Measurements from ENCODE around the gene CPED1.

The CPED1 gene

GRCh38 chr7:120988591-120989256 lies at the start of gene CPED1:
CPED1 (plus strand) TSS chr7:120988711; CDS start chr7:120989622, 911 bp downstream.
- in situ Hi-C loops (cut with HindIII; ENCODE audit: low pct_ligation_motif_present, low pct_unique_long_range_greater_than_20kb, low sequenced_read_pairs): loop anchor here (25.0 kb wide), 1 partner anchor 99 kb away; no protein-coding TSS in a partner anchor
- peak; percentile 81 for DNase-seq

DNA sequence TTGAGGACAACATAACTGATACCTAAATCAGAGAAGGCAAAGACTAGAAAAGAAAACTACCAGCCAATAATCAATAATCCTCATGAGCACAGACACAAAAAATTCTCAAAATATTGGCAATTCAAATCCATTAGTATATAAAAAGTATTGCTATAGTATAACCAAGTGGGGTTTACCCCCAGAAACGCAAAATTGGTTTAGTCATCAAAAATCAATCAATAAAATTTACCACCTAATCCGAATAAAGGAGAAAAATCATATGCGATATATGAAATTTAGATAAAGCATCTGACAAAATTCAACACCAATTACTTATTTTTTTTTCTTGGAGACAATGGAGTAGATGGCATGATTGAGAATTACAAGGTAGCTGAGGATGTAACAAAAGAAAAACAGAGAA lies 49.2 kb upstream of the CPED1 start:
- in situ Hi-C loops (cut with HindIII; ENCODE audit: low pct_ligation_motif_present, low pct_unique_long_range_greater_than_20kb, low sequenced_read_pairs): no loop called here
- no peak for DNase-seq

DNA sequence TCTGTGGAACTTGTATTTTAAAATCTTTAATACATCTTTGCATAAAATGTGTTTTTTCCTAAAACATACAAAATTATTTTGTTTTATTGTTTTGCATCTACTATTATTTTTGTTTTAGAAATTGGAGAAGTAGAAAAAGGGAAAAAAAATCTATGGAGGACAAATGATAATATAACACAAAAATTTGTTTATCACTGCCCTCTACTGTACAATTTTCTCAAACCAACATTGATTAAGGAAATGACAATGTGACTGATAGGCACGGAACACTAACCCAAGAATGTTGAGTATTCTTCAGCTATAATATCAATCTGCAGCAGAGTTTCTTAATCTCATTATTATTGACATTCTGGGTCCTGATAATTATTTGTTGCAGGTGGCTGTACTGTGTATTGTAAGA lies 47.4 kb upstream of the CPED1 start:
- in situ Hi-C loops (cut with HindIII; ENCODE audit: low pct_ligation_motif_present, low pct_unique_long_range_greater_than_20kb, low sequenced_read_pairs): no loop called here
- DNase-seq: peak; percentile 64

GRCh38 chr7:120941856-120942255 lies 46.7 kb upstream of the CPED1 start:
- DNase-seq: no peak
- in situ Hi-C loops (cut with HindIII; ENCODE audit: low pct_ligation_motif_present, low pct_unique_long_range_greater_than_20kb, low sequenced_read_pairs): no loop called here

DNA sequence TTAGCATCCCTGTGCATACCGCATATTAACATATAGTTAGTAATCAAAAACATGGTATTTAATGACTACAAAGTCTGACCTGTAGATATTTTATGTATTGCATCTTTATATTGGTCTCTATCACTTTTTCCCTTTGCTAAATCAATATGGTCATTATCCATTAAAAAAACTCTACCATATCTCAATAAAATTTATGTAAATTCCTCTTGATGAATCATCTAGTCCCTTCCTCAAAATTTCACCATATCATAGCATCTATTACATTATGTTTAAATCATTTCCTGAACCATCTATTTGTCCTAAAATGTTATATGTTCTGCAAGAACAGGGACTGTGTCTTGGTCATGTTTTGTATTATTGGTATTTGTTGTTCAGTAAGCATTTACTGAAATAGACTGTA lies 45.6 kb upstream of the CPED1 start:
- in situ Hi-C loops (cut with HindIII; ENCODE audit: low pct_ligation_motif_present, low pct_unique_long_range_greater_than_20kb, low sequenced_read_pairs): no loop called here
- DNase-seq: no peak

DNA sequence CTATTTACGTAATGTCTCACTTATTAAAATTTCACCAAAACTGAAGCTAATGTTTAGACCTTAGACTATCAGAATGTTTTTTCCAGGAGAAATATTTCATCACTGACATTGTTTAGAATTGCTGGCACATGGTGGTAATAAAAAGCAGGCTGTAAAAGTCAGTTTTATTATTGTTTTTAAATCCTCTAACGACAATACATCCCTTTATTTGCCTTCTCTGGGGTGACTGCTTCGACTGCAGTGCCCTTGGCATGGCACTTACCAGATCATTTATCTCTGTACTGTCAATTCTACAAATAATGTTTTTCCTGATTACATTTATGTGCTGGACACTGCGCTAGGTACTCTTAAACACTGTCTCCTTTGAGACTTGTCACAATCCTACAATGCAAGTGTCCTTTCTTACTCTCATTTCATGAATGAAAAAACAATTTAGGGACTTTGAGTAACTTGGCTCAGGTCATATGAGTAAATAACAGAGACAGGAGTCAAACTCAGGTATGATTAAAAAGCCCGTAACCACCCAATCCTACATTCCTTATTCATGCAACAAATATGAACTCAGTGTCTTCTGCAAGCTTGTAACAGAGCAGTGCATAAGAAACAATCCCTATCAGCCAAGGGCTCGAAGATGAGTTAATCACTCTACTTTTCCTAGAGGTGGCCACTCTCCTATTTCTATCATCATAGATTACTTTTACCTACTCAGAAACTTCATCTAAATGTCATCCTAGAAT lies 43.5 kb upstream of the CPED1 start:
- DNase-seq: no peak
- in situ Hi-C loops (cut with HindIII; ENCODE audit: low pct_ligation_motif_present, low pct_unique_long_range_greater_than_20kb, low sequenced_read_pairs): no loop called here

GRCh38 chr7:120947980-120948379 lies 40.5 kb upstream of the CPED1 start:
- in situ Hi-C loops (cut with HindIII; ENCODE audit: low pct_ligation_motif_present, low pct_unique_long_range_greater_than_20kb, low sequenced_read_pairs): no loop called here
- DNase-seq: no peak

- in situ Hi-C loops (cut with HindIII; ENCODE audit: low pct_ligation_motif_present, low pct_unique_long_range_greater_than_20kb, low sequenced_read_pairs): no loop called here
- DNase-seq: peak; percentile 53
Measured at GRCh38 chr7:120949393-120949911, 39.1 kb upstream of the CPED1 start.

GRCh38 chr7:120949998-120950538 lies 38.4 kb upstream of the CPED1 start:
- DNase-seq: peak; percentile 30
- in situ Hi-C loops (cut with HindIII; ENCODE audit: low pct_ligation_motif_present, low pct_unique_long_range_greater_than_20kb, low sequenced_read_pairs): no loop called here

- DNase-seq: peak; percentile 100
- in situ Hi-C loops (cut with HindIII; ENCODE audit: low pct_ligation_motif_present, low pct_unique_long_range_greater_than_20kb, low sequenced_read_pairs): no loop called here
Measured at GRCh38 chr7:120950539-120951308, 37.8 kb upstream of the CPED1 start, which contains the start of gene ING3. ING3 (plus strand) TSS chr7:120950777; CDS start chr7:120950897, 120 bp downstream.

- in situ Hi-C loops (cut with HindIII; ENCODE audit: low pct_ligation_motif_present, low pct_unique_long_range_greater_than_20kb, low sequenced_read_pairs): no loop called here
Measured at GRCh38 chr7:120951309-120951699, 37.2 kb upstream of the CPED1 start.

DNA sequence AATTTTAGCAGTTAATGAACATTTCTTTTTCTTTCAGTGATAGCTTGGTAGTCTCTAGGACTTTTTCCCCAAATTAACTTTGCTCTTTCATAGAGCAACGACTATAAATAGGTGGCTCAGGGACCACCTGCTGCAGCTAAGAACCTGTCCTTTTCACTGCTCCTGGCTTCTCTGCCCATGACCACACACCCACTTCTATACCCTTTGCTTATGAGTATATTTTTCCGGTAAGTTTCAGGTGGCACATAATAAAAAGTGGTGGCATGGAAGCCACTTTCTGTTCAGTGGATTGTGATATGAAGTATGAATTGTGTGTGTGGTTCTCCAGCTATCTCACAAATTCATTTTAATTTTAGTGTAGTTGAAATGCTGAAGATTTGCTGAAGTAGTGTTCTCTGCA lies 36.7 kb upstream of the CPED1 start:
- peak; percentile 19 for DNase-seq
- in situ Hi-C loops (cut with HindIII; ENCODE audit: low pct_ligation_motif_present, low pct_unique_long_range_greater_than_20kb, low sequenced_read_pairs): no loop called here

More at GRCh38 chr7:120951309-120951699, 37.2 kb upstream of the CPED1 start:
- no peak for DNase-seq

DNA sequence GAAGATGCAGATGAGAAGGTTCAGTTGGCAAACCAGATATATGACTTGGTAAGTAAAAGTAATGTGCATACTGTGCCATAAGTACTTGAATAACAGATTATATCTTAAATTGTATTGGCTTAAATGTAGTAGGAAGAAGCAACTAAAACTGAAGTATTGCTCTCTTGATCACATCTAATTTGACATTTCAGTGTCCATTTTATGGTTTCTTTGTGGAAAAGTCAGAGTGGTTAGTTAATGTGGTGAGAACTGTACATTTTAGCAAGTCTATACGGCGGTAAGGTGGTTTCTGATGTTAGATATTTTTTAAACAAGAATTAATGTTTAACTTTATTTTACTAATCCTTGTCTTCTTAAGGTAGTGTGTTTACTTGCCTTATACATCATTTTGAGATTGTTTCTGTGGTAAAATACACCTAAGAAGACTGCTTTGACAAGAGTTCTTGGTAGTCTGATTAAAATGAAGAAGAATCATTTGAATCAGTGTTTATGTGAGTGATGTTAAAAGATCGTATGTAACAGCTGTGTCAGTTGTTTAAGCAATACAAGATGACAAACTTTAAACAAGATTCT lies 32.8 kb upstream of the CPED1 start:
- DNase-seq: no peak
- in situ Hi-C loops (cut with HindIII; ENCODE audit: low pct_ligation_motif_present, low pct_unique_long_range_greater_than_20kb, low sequenced_read_pairs): no loop called here

GRCh38 chr7:120959929-120960484 lies 28.5 kb upstream of the CPED1 start:
- in situ Hi-C loops (cut with HindIII; ENCODE audit: low pct_ligation_motif_present, low pct_unique_long_range_greater_than_20kb, low sequenced_read_pairs): no loop called here

GRCh38 chr7:120960714-120961113 lies 27.8 kb upstream of the CPED1 start:
- in situ Hi-C loops (cut with HindIII; ENCODE audit: low pct_ligation_motif_present, low pct_unique_long_range_greater_than_20kb, low sequenced_read_pairs): no loop called here
- no peak for DNase-seq

More at GRCh38 chr7:120959929-120960484, 28.5 kb upstream of the CPED1 start:
- no peak for DNase-seq

DNA sequence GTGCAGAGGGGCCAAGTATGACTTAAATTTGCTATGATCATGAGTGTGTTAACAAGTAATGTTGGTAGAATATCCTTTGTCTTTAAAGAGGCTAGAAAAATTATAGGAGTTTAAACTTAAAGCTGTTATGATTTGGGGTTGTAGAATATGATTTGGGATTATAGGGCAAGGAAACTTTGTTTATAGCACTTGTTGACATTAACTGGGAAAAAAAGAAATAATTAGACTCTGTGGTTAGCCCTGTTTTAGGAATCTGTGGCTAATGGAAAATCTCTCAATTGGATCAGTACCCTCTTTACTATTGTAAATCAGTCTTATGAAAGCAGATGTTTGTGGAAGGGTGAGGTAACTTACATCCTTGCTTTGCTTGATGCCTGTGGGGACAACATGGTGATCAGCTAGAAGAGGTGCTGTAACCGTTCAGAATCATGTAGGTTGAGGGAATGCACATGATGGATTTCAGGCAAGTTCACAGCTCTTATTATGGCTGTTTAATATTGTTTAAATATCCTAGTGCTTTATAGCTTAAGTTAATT lies 26.8 kb upstream of the CPED1 start:
- in situ Hi-C loops (cut with HindIII; ENCODE audit: low pct_ligation_motif_present, low pct_unique_long_range_greater_than_20kb, low sequenced_read_pairs): no loop called here

DNA sequence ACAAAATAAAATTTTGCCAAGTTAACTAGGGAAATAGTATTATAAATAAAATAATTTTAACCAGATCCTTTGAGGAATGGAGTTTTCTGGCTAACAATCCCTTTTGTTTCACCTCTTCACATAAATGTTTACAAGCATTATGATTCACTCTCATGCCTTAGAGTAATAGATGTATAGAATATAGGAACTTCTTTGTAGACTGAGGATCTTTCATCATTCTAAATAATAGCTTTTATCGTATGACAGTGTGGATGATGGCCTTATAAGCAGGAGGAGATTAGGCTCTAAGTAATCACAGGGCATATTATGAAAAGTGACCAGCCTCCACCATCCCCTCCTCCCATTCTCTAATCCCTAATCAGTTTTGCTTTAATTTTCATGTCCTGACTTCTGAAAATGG lies 24.4 kb upstream of the CPED1 start:
- in situ Hi-C loops (cut with HindIII; ENCODE audit: low pct_ligation_motif_present, low pct_unique_long_range_greater_than_20kb, low sequenced_read_pairs): no loop called here
- no peak for DNase-seq

More for the DNA sequence above, 26.8 kb upstream of the CPED1 start:
- no peak for DNase-seq

DNA sequence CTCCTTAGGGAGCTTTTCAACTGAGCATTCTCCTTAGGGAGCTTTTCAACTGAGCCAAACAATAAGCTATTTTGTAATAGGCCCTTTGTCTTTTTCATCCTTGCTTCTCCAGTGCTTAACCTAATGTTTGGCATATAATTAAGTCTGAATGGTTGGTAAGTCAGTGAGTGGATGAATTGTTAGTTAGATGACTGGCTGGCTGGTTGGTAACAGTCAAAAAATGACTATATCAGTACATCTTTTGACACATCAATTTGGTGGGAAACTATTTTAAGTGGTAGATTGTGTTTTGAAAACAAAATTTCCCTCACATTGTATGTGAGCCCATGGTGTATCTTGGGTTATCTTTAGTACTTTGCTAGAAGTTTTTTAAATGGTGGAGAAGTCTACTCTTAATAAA lies 21.6 kb upstream of the CPED1 start:
- in situ Hi-C loops (cut with HindIII; ENCODE audit: low pct_ligation_motif_present, low pct_unique_long_range_greater_than_20kb, low sequenced_read_pairs): no loop called here
- DNase-seq: no peak

Measured in ACHN (cell line).